Astrocyte (in vitro differentiated cells and primary cell): ENCODE results near the gene KMT2C.

ENCODE experiments used
- EZH2 ChIP-seq: IDR thresholded peaks from 2 replicates; pipeline ENCODE4 v1.6.1; 2012; ENCODE audit warnings: mild to moderate bottlenecking, low read length, inconsistent platforms; ENCODE audit not compliant: insufficient read depth
- TF ChIP-seq, protein P1 (sequence below): IDR thresholded peaks from 2 replicates; pipeline ENCODE4 v1.5.1; 2011; ENCODE audit warnings: low read depth, mild to moderate bottlenecking, inconsistent platforms, low read length, moderate library complexity; ENCODE audit not compliant: insufficient read depth

DNA sequence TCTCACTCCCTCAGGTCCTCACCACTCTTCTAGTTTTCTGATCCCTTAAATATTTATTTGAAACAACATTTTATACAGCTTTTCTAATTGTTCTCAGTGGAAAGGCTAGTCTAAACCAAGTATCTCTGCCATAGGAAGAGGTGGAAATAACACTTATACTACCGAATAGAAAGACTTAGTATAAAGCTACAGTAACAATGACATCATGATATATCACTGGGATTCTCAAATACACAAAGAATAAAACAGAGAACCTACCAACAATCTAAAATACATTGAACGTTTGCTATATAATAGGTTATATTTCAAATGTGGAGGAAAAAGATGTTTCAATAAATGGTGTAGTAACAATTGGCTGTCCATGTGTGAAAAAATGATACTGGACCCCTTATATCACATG is 142.9 kb downstream of the KMT2C start:
- TF ChIP-seq, protein P1, sequence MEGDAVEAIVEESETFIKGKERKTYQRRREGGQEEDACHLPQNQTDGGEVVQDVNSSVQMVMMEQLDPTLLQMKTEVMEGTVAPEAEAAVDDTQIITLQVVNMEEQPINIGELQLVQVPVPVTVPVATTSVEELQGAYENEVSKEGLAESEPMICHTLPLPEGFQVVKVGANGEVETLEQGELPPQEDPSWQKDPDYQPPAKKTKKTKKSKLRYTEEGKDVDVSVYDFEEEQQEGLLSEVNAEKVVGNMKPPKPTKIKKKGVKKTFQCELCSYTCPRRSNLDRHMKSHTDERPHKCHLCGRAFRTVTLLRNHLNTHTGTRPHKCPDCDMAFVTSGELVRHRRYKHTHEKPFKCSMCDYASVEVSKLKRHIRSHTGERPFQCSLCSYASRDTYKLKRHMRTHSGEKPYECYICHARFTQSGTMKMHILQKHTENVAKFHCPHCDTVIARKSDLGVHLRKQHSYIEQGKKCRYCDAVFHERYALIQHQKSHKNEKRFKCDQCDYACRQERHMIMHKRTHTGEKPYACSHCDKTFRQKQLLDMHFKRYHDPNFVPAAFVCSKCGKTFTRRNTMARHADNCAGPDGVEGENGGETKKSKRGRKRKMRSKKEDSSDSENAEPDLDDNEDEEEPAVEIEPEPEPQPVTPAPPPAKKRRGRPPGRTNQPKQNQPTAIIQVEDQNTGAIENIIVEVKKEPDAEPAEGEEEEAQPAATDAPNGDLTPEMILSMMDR, result no peak
- TF ChIP-seq EZH2, result no peak
